GM18511 (cell line): Measurements from ENCODE around the gene NFKBIB.
"Not testable (repeated sequence)": the region's sequence is repeated elsewhere in the genome, so short reads cannot be mapped to it uniquely, and the experiment has no call there.

Experiments
- ATAC-seq: cut with Tn5 transposase; IDR thresholded peaks from one replicate; pipeline ENCODE4 v1.9.1; 2021; ENCODE audit warnings: mild to moderate bottlenecking, moderate library complexity; ENCODE audit not compliant: unreplicated experiment

The NFKBIB gene

GRCh38 chr19:38875656-38876395 lies 23.9 kb upstream of the NFKBIB start:
- no peak for ATAC-seq

- peak; percentile 64 for ATAC-seq
Observed at GRCh38 chr19:38877781-38878574, 21.8 kb upstream of the NFKBIB start, which contains the start of gene RINL. Gene RINL, minus strand, starts transcription at chr19:38878275. Its CDS starts 1,533 bp downstream, at chr19:38876742.

GRCh38 chr19:38878575-38879399 lies 21.0 kb upstream of the NFKBIB start:
- no peak for ATAC-seq

- no peak for ATAC-seq
Observed at GRCh38 chr19:38879400-38879751, 20.4 kb upstream of the NFKBIB start.

GRCh38 chr19:38880076-38880881 lies 19.5 kb upstream of the NFKBIB start:
- no peak for ATAC-seq

- ATAC-seq: no peak
Observed at GRCh38 chr19:38880882-38881609, 18.7 kb upstream of the NFKBIB start.

GRCh38 chr19:38883286-38883685 lies 16.5 kb upstream of the NFKBIB start:
- no peak for ATAC-seq

GRCh38 chr19:38884691-38885090 lies 15.1 kb upstream of the NFKBIB start:
- ATAC-seq: not testable (repeated sequence)

GRCh38 chr19:38888876-38889275 lies 10.9 kb upstream of the NFKBIB start:
- no peak for ATAC-seq

GRCh38 chr19:38889803-38890202 lies 10.0 kb upstream of the NFKBIB start:
- no peak for ATAC-seq

GRCh38 chr19:38890686-38891085 lies 9.1 kb upstream of the NFKBIB start:
- no peak for ATAC-seq

GRCh38 chr19:38891771-38892170 lies 8.0 kb upstream of the NFKBIB start:
- ATAC-seq: no peak

GRCh38 chr19:38892841-38893240 lies 6.9 kb upstream of the NFKBIB start:
- no peak for ATAC-seq

- ATAC-seq: no peak
Observed at GRCh38 chr19:38893341-38893771, 6.4 kb upstream of the NFKBIB start.

- no peak for ATAC-seq
Observed at GRCh38 chr19:38894968-38895367, 4.8 kb upstream of the NFKBIB start.

GRCh38 chr19:38898788-38899446 lies 852 bp upstream of the NFKBIB start:
- no peak for ATAC-seq

GRCh38 chr19:38900202-38900629 lies 447 bp downstream of the NFKBIB start:
- ATAC-seq: no peak

GRCh38 chr19:38900743-38901190 lies 998 bp downstream of the NFKBIB start:
- ATAC-seq: no peak

- ATAC-seq: no peak
Observed at GRCh38 chr19:38901683-38902082, 1.9 kb downstream of the NFKBIB start.
